B cell (primary cell): ENCODE results near the gene MAL. TPM values are rescaled to one million over a fixed set of nuclear protein-coding genes. Genes with fewer than 3 reads are reported as not detected.

Experiments
- ATAC-seq: fragments of 200-7000 bp; cut with Tn5 transposase; one replicate; pipeline ENCODE4 v1.10.0; 2021; ENCODE audit warnings: low read depth, mild to moderate bottlenecking, moderate number of reproducible peaks, moderate library complexity
- CTCF ChIA-PET: fragments of 350-600 bp; sonication (Branson Sonifier 250); formaldehyde crosslinking; loops from one replicate; lab custom pipeline; 2021; ENCODE audit warnings: antibody characterized with exemption, inconsistent platforms; lab: Charles Lee
- POLR2A ChIA-PET: fragments of 350-600 bp; sonication (Branson Sonifier 250); formaldehyde crosslinking; loops from one replicate; lab custom pipeline; 2021; ENCODE audit warnings: antibody characterized with exemption; lab: Charles Lee
- DNase-seq: peaks from one replicate; pipeline ENCODE4 v3.0.0; 2013
- H2AFZ ChIP-seq: 2 replicates; pipeline ENCODE4 v1.6.1; 2012; ENCODE audit warnings: mild to moderate bottlenecking, low read depth, low read length; ENCODE audit not compliant: insufficient read depth, poor library complexity, severe bottlenecking
- H3K27ac ChIP-seq, 2 donors: 1 replicate in 1 of 2; 2 replicates in 1 of 2; pipeline ENCODE4 v1.5.1; 2012 to 2013; ENCODE audit warnings: low read length in 2 of 2, mild to moderate bottlenecking in 2 of 2, moderate library complexity in 1 of 2
- H3K27me3 ChIP-seq, 4 experiments: fragments of 200-600 bp in 1 of 4; sonication (generic) in 1 of 4; replicated peaks in 1 of 4; 1 replicate in 2 of 4; 2 replicates in 2 of 4; pipeline versions ENCODE4 v1.6.1 to v1.7.0; 2013 to 2016; ENCODE audit warnings: low read length in 3 of 4, mild to moderate bottlenecking in 2 of 4, mixed read lengths in 1 of 4, moderate library complexity in 1 of 4; ENCODE audit not compliant: insufficient read depth in 4 of 4, control insufficient read depth in 3 of 4; ENCODE audit errors: control extremely low read depth in 1 of 4
- H3K36me3 ChIP-seq, 2 experiments: replicated peaks in 1 of 2; 1 replicate in 1 of 2; 2 replicates in 1 of 2; pipeline versions ENCODE4 v1.6.1 to v1.7.1; 2013; ENCODE audit warnings: low read length in 1 of 2; ENCODE audit not compliant: insufficient read depth in 2 of 2, control insufficient read depth in 1 of 2; ENCODE audit errors: control extremely low read depth in 1 of 2, extremely low read depth in 1 of 2
- H3K4me1 ChIP-seq, 2 donors: fragments of 200-600 bp in 1 of 2; sonication (generic) in 1 of 2; 1 replicate in 1 of 2; 2 replicates in 1 of 2; pipeline versions ENCODE4 v1.5.1 to v1.6.1; 2013 to 2017; ENCODE audit warnings: low read length in 2 of 2; ENCODE audit not compliant: control insufficient read depth in 2 of 2, insufficient read depth in 2 of 2
- H3K4me2 ChIP-seq: replicated peaks from 2 replicates; pipeline ENCODE3; 2012; ENCODE audit warnings: mild to moderate bottlenecking, low read depth, low read length; ENCODE audit not compliant: poor library complexity, severe bottlenecking
- H3K4me3 ChIP-seq, 5 experiments: fragments of 200-600 bp in 1 of 5; sonication (generic) in 1 of 5; 1 replicate in 3 of 5; 2 replicates in 2 of 5; pipeline versions ENCODE4 v1.5.1 to v1.7.0; 2011 to 2016; ENCODE audit warnings: low read length in 4 of 5, mild to moderate bottlenecking in 4 of 5, low read depth in 2 of 5, control low read depth in 1 of 5, moderate library complexity in 1 of 5; ENCODE audit not compliant: insufficient read depth in 1 of 5; ENCODE audit errors: control extremely low read depth in 1 of 5, extremely low read depth in 1 of 5
- H3K79me2 ChIP-seq: fragments of 200-600 bp; sonication (generic); one replicate; pipeline ENCODE4 v1.6.0; 2016; ENCODE audit warnings: low read length; ENCODE audit not compliant: control insufficient read depth, insufficient read depth
- H3K9ac ChIP-seq: fragments of 200-600 bp; sonication (generic); 2 replicates; pipeline ENCODE4 v1.6.1; 2017; ENCODE audit warnings: mild to moderate bottlenecking, low read length, moderate library complexity
- H3K9me3 ChIP-seq, 3 donors: one replicate each; pipeline versions ENCODE4 v1.6.1 to v1.7.1; 2013; ENCODE audit warnings: low read length in 2 of 3; ENCODE audit not compliant: control insufficient read depth in 2 of 3, insufficient read depth in 1 of 3; ENCODE audit errors: control extremely low read depth in 1 of 3
- H4K20me1 ChIP-seq: 2 replicates; pipeline ENCODE4 v1.6.0; 2012; ENCODE audit warnings: mild to moderate bottlenecking, low read length; ENCODE audit not compliant: insufficient read depth, control insufficient read depth, poor library complexity, severe bottlenecking
- H3K27ac Mint-ChIP-seq: one replicate; pipeline ENCODE4 v1.8.0; 2021; ENCODE audit warnings: mixed read lengths
- H3K27me3 Mint-ChIP-seq: one replicate; pipeline ENCODE4 v1.8.0; 2021; ENCODE audit warnings: mixed read lengths
- H3K4me1 Mint-ChIP-seq: one replicate; pipeline ENCODE4 v1.8.0; 2021; ENCODE audit warnings: mixed read lengths
- H3K4me3 Mint-ChIP-seq: one replicate; pipeline ENCODE4 v1.8.0; 2021; ENCODE audit warnings: mixed read lengths
- H3K9me3 Mint-ChIP-seq: one replicate; pipeline ENCODE4 v1.8.0; 2022; ENCODE audit warnings: mixed read lengths; ENCODE audit not compliant: insufficient read depth
- EZH2 ChIP-seq: IDR thresholded peaks from 2 replicates; pipeline ENCODE4 v1.6.1; 2012; ENCODE audit warnings: borderline replicate concordance, low read depth, mild to moderate bottlenecking, moderate library complexity, low read length; ENCODE audit not compliant: insufficient read depth, poor library complexity, severe bottlenecking
- WGBS: methylation state at CpG from one replicate; pipeline ENCODE4 v1.1.5; 2013; ENCODE audit warnings: missing lambda C conversion rate; ENCODE audit not compliant: insufficient coverage; 5-methylcytosine and 5-hydroxymethylcytosine counted together
- intact Hi-C: fragments of 100-400 bp; cut with micrococcal nuclease; formaldehyde crosslinking; loops from one replicate; pipeline ENCODE4 v1.10.0; 2022
- polyA plus RNA-seq: library from polyadenylated mRNA; depleted of rRNA; stranded (reverse); fragments of >200 nt; gene quantifications from 2 replicates; pipeline ENCODE4 v1.2.3, GENCODE V29; 2012
- total RNA-seq, 2 donors: library from RNA; stranded (reverse); fragments of 120-200 nt in 1 of 2; gene quantifications; 1 replicate in 1 of 2; 2 replicates in 1 of 2; pipeline versions ENCODE4 v1.2.3 to v1.2.4, GENCODE V29; 2013 to 2022
- TF ChIP-seq, protein P1 (sequence below): fragments of 200-600 bp; IDR thresholded peaks from one replicate; pipeline ENCODE4 v1.8.0; 2022; ENCODE audit warnings: antibody characterized with exemption, mild to moderate bottlenecking

The MAL gene
- total and polyA plus RNA-seq, 2 donors (not counting 1 experiment from before 2014, with no cell fraction given): 0.74 to 3.0 TPM

DNA sequence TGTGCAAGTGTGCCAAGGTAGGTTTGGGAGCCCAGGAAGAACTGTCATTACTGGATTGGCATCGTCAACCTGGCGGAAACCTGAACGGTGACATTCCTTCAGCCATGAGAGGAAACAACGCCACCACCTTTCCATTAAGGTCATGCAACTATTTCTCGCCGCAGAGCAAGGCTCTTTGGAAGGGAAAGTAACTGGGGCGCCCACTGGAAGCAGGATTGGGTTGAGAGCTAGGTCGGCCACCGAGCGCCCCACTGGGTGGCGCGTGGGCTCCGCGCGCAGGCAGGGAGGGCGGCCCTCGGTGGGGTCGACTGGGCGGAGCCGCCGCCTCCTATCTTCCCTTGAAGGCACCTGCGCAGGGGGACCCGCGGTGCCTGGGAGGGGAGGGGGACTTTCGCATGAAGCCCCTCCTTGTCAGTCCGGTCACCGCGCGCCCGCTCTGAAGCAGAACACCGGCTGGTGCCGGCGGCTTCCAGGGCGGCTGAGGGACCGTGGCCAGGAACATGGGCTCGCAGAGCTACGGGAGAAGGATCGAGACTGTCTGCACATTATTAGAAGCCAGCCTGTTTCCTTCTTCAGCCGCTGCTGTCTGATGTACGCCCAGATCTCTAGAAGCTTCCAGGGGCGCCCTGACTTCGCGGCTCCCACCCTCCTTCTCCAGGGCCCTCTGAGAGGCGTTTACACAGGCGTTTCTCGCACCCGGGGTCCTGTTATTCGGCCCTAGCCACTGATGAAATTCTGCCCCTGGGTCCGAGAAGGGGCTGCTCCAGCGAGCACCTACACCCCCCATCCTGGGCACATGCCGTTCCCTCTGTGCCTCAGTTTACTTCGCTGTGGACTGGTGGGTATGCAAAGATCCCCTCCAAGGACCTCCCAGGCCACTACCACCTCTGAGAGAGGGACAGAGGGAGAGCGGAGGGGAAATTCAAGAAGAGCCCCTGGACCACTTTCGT lies 27.3 kb upstream of the MAL start:
- Histone ChIP-seq H3K27ac (no peak overlapping the region), H3K4me1 (no peaks in the 10 kb centered on the region), H3K9me3 (peaks cover 0 to 6% (median 0%) of the 10 kb centered on the region in 3 donors), H3K4me2 (no peak overlapping the region), H3K9ac (no peak overlapping the region), H3K79me2 (no peaks in the 10 kb centered on the region), H3K36me3 (no peaks in the 10 kb centered on the region), H4K20me1 (no peaks in the 10 kb centered on the region), H3K4me3 (no peak overlapping the region), H2AFZ (no peak overlapping the region), H3K27me3 (no peaks in the 10 kb centered on the region)
- peaks cover 43% of the 10 kb centered on the region for H3K27me3 Mint-ChIP-seq
- POLR2A ChIA-PET: no interaction called here
- no peaks in the 10 kb centered on the region for H3K4me1 Mint-ChIP-seq
- no peak overlapping the region for H3K27ac Mint-ChIP-seq
- CTCF ChIA-PET: no interaction called here
- TF ChIP-seq, protein P1, sequence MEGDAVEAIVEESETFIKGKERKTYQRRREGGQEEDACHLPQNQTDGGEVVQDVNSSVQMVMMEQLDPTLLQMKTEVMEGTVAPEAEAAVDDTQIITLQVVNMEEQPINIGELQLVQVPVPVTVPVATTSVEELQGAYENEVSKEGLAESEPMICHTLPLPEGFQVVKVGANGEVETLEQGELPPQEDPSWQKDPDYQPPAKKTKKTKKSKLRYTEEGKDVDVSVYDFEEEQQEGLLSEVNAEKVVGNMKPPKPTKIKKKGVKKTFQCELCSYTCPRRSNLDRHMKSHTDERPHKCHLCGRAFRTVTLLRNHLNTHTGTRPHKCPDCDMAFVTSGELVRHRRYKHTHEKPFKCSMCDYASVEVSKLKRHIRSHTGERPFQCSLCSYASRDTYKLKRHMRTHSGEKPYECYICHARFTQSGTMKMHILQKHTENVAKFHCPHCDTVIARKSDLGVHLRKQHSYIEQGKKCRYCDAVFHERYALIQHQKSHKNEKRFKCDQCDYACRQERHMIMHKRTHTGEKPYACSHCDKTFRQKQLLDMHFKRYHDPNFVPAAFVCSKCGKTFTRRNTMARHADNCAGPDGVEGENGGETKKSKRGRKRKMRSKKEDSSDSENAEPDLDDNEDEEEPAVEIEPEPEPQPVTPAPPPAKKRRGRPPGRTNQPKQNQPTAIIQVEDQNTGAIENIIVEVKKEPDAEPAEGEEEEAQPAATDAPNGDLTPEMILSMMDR: no peak
- DNase-seq (no peak), ATAC-seq (no peak)
- H3K9me3 Mint-ChIP-seq: no peaks in the 10 kb centered on the region
- intact Hi-C loops: no loop called here
- H3K4me3 Mint-ChIP-seq: no peak overlapping the region
- WGBS: 33% methylated on average over 52 of the region's 54 CpGs

DNA sequence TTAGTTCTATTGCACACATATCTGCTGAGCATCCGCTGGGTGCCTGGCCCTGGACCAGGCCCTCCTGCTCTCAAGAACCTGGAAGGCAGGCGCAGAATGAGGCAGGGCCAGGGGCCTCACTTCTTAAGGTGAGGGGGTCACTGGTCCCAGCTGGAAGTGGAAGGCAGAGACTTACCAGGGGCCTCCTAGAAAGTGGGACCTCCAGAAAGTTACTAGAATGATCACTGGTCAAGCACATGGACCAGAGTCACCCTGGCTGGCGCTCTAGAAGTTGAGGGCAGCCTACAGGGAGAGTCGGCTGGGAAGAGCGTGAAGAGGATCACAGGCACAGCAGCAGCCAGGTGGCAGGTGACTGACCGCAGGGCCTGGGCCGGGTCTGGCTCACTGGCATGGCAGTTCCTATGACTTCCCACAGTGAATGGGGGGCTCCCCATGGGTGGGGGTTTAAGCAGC lies 26.1 kb upstream of the MAL start:
- H4K20me1 ChIP-seq: no peaks in the 10 kb centered on the region
- H3K9me3 Mint-ChIP-seq: no peaks in the 10 kb centered on the region
- no peak for TF ChIP-seq EZH2
- TF ChIP-seq, protein P1: no peak
- H3K9me3 ChIP-seq: peaks cover 0 to 2% (median 0%) of the 10 kb centered on the region in 3 donors
- no peak overlapping the region for H3K4me3 ChIP-seq
- no peaks in the 10 kb centered on the region for H3K27me3 ChIP-seq
- no peaks in the 10 kb centered on the region for H3K36me3 ChIP-seq
- ATAC-seq (no peak), DNase-seq (no peak)
- no peak overlapping the region for H3K9ac ChIP-seq
- no peak overlapping the region for H3K4me3 Mint-ChIP-seq
- no peaks in the 10 kb centered on the region for H3K79me2 ChIP-seq
- no peaks in the 10 kb centered on the region for H3K4me1 ChIP-seq
- no peak overlapping the region for H3K27ac Mint-ChIP-seq
- intact Hi-C loops: no loop called here
- H2AFZ ChIP-seq: no peak overlapping the region
- H3K27ac ChIP-seq: no peak overlapping the region
- 90% methylated on average over 7 of the region's 7 CpGs for WGBS
- peaks cover 36% of the 10 kb centered on the region for H3K27me3 Mint-ChIP-seq
- no peaks in the 10 kb centered on the region for H3K4me1 Mint-ChIP-seq
- ChIA-PET POLR2A (no interaction called here), CTCF (no interaction called here)
- H3K4me2 ChIP-seq: no peak overlapping the region
